Gastroesophageal sphincter (tissue), 4 donors: ENCODE results near the gene TSPOAP1. TPM values are rescaled to one million over a fixed set of nuclear protein-coding genes. Genes with fewer than 3 reads are reported as not detected.

ENCODE experiments used
- ATAC-seq: fragments of 150-250 bp; one replicate; pipeline ENCODE4 v1.9.1; 2016; ENCODE audit warnings: mild to moderate bottlenecking, moderate library complexity
- H3K27ac ChIP-seq, 4 donors: fragments of 200-600 bp; sonication (generic) in 3 of 4; 1 replicate in 3 of 4; 2 replicates in 1 of 4; pipeline ENCODE4 v1.5.1; 2016 to 2019
- H3K27me3 ChIP-seq: fragments of 200-600 bp; sonication (generic); one replicate; pipeline ENCODE4 v1.5.1; 2019
- H3K36me3 ChIP-seq, 2 donors: fragments of 200-600 bp; sonication (generic); one replicate each; pipeline ENCODE4 v1.5.1; 2019; ENCODE audit warnings: control low read depth in 1 of 2
- H3K4me1 ChIP-seq, 3 donors: fragments of 200-600 bp; sonication (generic); 1 replicate in 2 of 3; 2 replicates in 1 of 3; pipeline ENCODE4 v1.5.1; 2016 to 2019; ENCODE audit warnings: control low read depth in 2 of 3
- H3K4me3 ChIP-seq, 2 donors: fragments of 200-600 bp; sonication (generic); one replicate each; pipeline ENCODE4 v1.5.1; 2019; ENCODE audit warnings: mild to moderate bottlenecking in 1 of 2, moderate library complexity in 1 of 2
- H3K9me3 ChIP-seq, 3 donors: fragments of 200-600 bp; sonication (generic); one replicate each; pipeline ENCODE4 v1.5.1; 2017 to 2019; ENCODE audit warnings: control low read depth in 2 of 3
- CTCF ChIP-seq, 4 experiments: fragments of 200-600 bp in 2 of 4; fragments of 450-650 bp in 2 of 4; sonication (generic) in 1 of 4; IDR thresholded peaks; one replicate each; pipeline ENCODE4 v1.5.1; 2017 to 2019; ENCODE audit warnings: antibody characterized with exemption in 4 of 4, mild to moderate bottlenecking in 2 of 4, moderate library complexity in 2 of 4
- EP300 ChIP-seq: sonication (generic); formaldehyde crosslinking; IDR thresholded peaks from one replicate; pipeline ENCODE4 v1.6.1; 2017; ENCODE audit warnings: antibody characterized with exemption, mild to moderate bottlenecking
- POLR2A ChIP-seq, 2 donors: fragments of 450-650 bp; IDR thresholded peaks; one replicate each; pipeline ENCODE4 v1.6.1; 2017; ENCODE audit warnings: antibody characterized with exemption in 2 of 2, mild to moderate bottlenecking in 2 of 2, moderate library complexity in 1 of 2
- POLR2AphosphoS5 ChIP-seq: sonication (generic); formaldehyde crosslinking; IDR thresholded peaks from one replicate; pipeline ENCODE4 v1.6.1; 2017; ENCODE audit warnings: antibody characterized with exemption
- WGBS, 2 donors: methylation state at CpG; one replicate each; pipeline ENCODE4 v1.1.5; 2018; ENCODE audit warnings: low coverage in 1 of 2; 5-methylcytosine and 5-hydroxymethylcytosine counted together
- total RNA-seq, 4 donors: library from RNA; depleted of rRNA; stranded (reverse); fragments of >200 nt; gene quantifications; one replicate each; pipeline ENCODE4 v1.1.0, GENCODE V29; 2016

TSPOAP1 gene
- total RNA-seq, 4 donors from 2014 or later = 7.4 to 44.8 (median 23.0) TPM

DNA sequence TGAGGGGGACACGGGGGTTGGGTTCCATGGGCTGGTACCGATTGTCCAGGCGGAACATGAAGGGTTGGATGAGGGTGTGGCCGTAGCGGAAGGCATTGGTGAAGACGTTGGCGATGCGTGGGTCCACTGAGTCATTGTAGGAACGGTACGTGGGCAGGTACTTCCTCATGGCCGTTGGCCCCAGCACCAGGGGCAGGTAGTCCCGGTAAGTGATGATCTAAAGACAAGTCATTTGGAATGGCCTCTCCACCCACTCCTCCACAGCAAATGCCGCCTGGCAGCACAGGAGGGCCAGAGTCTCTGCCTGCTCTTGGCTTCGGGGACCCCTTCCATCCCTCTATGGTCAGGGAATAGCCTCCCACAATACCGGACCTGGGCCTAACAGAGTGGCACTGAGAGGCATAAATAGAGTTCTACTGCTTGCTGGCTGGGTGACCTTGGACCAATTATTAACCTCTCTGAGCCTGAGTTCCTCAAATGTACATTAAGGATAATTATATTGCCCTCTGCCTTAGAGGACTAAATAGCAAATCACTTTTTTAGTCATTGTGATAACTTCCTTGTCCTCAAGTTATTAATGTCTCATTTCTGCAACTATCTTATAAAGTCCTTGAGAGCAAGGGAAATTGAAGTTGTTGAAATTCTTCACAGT lies 55.0 kb downstream of the TSPOAP1 start:
- H3K36me3 ChIP-seq = no peaks in the 10 kb centered on the region
- H3K4me1 ChIP-seq = peaks cover 0 to 3% (median 0%) of the 10 kb centered on the region in 3 donors
- no peak for ATAC-seq
- WGBS, 2 donors = 79 to 81% methylated on average over 3 to 6 of the region's 15 CpGs
- H3K4me3 ChIP-seq = no peak overlapping the region
- TF ChIP-seq POLR2A (IDR thresholded peaks at IDR 0.05) = no peak
- TF ChIP-seq EP300 = no peak
- no peak for TF ChIP-seq CTCF (IDR thresholded peaks at IDR 0.05)
- TF ChIP-seq POLR2AphosphoS5 = no peak
- peaks cover 28% of the 10 kb centered on the region for H3K27me3 ChIP-seq
- no peaks in the 10 kb centered on the region for H3K9me3 ChIP-seq
- no peak overlapping the region for H3K27ac ChIP-seq

DNA sequence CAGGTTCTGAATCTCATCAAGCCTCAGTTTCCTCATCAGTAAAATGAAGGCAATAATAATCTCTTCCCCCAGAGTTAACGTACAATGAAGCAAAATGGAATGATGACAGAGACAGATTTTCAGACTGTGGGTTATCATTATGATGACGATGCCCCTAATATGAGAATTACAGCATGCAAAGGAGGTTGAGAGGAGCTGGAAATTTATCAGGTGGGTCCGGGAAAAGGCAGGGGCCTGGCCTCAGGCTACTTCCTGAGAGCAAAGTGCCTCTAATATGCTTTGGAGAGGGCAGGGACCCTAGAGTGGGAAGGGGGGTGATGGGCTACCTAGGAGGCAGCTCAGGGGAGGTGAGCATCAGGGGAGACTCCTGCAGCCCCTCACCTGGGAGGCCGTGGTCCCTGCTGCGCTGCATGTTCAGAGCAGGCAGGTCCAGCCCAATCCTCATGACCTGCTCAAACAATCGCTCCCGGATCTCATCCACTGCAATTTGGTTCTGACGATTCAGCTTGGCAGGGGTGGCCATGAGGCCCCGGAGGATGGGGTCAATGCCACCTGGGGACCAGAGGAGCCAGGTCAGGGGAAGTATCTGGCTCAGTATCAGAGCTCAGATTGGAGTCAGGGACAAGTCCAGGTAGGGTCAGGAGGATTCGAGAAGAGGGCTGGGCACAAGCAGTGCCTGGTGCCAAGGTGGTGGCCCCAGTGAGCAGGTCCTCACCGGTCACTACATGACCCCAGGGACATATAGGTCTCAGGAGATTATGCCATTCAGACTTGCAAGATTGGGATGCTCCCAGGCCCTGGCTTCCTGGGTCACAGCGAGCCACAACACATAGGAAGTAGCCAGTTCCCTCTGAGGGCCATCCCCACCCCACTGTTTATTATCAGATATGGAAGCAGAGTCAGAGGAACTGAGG lies 56.0 kb downstream of the TSPOAP1 start:
- no peak for TF ChIP-seq POLR2AphosphoS5
- TF ChIP-seq EP300 = no peak
- TF ChIP-seq POLR2A (IDR thresholded peaks at IDR 0.05) = no peak
- TF ChIP-seq CTCF (IDR thresholded peaks at IDR 0.05) = no peak
- WGBS, 2 donors = 73 to 88% methylated on average over 3 to 5 of the region's 12 CpGs
- Histone ChIP-seq H3K27me3 (peaks cover 25% of the 10 kb centered on the region), H3K36me3 (no peaks in the 10 kb centered on the region), H3K9me3 (no peaks in the 10 kb centered on the region), H3K4me3 (no peak overlapping the region), H3K4me1 (no peaks in the 10 kb centered on the region), H3K27ac (no peak overlapping the region)
- ATAC-seq = no peak

- no peak for ATAC-seq
- Histone ChIP-seq H3K27me3 (peaks cover 34% of the 10 kb centered on the region), H3K27ac (no peak overlapping the region), H3K36me3 (no peaks in the 10 kb centered on the region), H3K4me1 (no peaks in the 10 kb centered on the region), H3K4me3 (no peak overlapping the region), H3K9me3 (no peaks in the 10 kb centered on the region)
- TF ChIP-seq EP300 = no peak
- TF ChIP-seq POLR2AphosphoS5 = no peak
- no peak for TF ChIP-seq POLR2A (IDR thresholded peaks at IDR 0.05)
- TF ChIP-seq CTCF (IDR thresholded peaks at IDR 0.05) = no peak
- WGBS, 2 donors = 90% methylated on average over 2 of the region's 21 CpGs; no CpG with 5 or more reads in 1 of the 2 donors
Measured at GRCh38 chr17:58271216-58271931, 57.2 kb downstream of the TSPOAP1 start.

DNA sequence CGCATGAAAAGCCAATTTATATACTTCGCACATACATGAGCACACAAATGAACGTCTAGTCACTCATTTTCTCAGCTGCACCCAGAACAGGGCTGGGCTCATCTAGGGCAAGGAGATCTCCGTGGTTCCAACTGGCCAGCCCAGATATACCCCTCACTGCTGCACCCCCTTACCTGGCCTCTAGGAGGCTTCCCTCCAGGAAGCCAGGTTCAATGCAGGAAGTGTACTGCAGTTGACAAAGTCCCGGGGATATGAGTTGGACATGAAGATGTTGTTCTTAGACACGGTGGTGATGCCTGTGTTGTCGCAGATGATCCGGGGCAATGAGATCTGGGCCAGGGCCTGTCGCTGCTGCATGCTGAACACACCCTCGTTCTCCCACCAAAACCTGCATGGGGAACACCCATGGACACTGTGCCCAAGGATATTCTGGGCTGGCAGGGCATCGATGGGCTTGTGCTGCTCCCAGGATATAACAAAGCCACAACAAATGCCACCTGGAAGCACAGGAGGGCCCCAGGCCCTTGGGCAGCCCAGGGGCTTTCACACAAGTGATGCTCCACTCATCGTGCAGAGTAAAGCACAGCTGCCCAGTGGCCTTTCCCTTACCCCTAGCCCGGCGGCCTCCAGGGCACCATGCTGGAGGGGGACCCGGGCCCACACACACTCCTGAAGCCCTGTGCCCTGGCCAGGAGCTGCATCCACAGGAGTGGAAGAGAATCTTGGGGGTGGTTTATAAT lies 57.9 kb downstream of the TSPOAP1 start:
- Histone ChIP-seq H3K27ac (no peak overlapping the region), H3K36me3 (no peaks in the 10 kb centered on the region), H3K4me1 (no peaks in the 10 kb centered on the region), H3K4me3 (no peak overlapping the region), H3K27me3 (peaks cover 37% of the 10 kb centered on the region), H3K9me3 (no peaks in the 10 kb centered on the region)
- TF ChIP-seq CTCF (IDR thresholded peaks at IDR 0.05) = no peak
- TF ChIP-seq POLR2A (IDR thresholded peaks at IDR 0.05) = no peak
- no peak for TF ChIP-seq EP300
- TF ChIP-seq POLR2AphosphoS5 = no peak
- ATAC-seq = no peak
- WGBS, 2 donors = 81 to 100% methylated on average over 3 to 6 of the region's 15 CpGs
